Measurements from ENCODE around the gene FOXN4.

FOXN4 gene

GRCh38 chr12:109258607-109259544 lies 50.2 kb downstream of the FOXN4 start:
- H3K27ac ChIP-seq, result no peak overlapping the region
- TF ChIP-seq ZFX (IDR thresholded peaks at IDR 0.05; ENCODE audit: borderline replicate concordance), result no peak
- TF ChIP-seq CTCF (IDR thresholded peaks at IDR 0.05), result no peak

GRCh38 chr12:109258201-109258600 lies 50.9 kb downstream of the FOXN4 start:
- TF ChIP-seq ZFX (IDR thresholded peaks at IDR 0.05; ENCODE audit: borderline replicate concordance) (no peak), CTCF (IDR thresholded peaks at IDR 0.05) (no peak)

GRCh38 chr12:109256011-109256410 lies 53.1 kb downstream of the FOXN4 start:
- no peak for TF ChIP-seq CTCF (IDR thresholded peaks at IDR 0.05)
- no peak overlapping the region for H3K27ac ChIP-seq

More at GRCh38 chr12:109258201-109258600, 50.9 kb downstream of the FOXN4 start:
- no peak overlapping the region for H3K27ac ChIP-seq

- H3K27ac ChIP-seq, result no peak overlapping the region
- no peak; the same call in 1 of the 2 replicates for TF ChIP-seq CTCF (IDR thresholded peaks at IDR 0.05)
- TF ChIP-seq ZFX (IDR thresholded peaks at IDR 0.05; ENCODE audit: borderline replicate concordance), result no peak
Measured at GRCh38 chr12:109255377-109255776, 53.7 kb downstream of the FOXN4 start.

GRCh38 chr12:109253913-109254544 lies 55.1 kb downstream of the FOXN4 start:
- no peak for TF ChIP-seq ZFX (IDR thresholded peaks at IDR 0.05; ENCODE audit: borderline replicate concordance)
- no peak for TF ChIP-seq CTCF (IDR thresholded peaks at IDR 0.05)
- no peak overlapping the region for H3K27ac ChIP-seq

- H3K27ac ChIP-seq, result no peak overlapping the region
- no peak for TF ChIP-seq CTCF (IDR thresholded peaks at IDR 0.05)
- no peak for TF ChIP-seq ZFX (IDR thresholded peaks at IDR 0.05; ENCODE audit: borderline replicate concordance)
Measured at GRCh38 chr12:109252799-109253198, 56.3 kb downstream of the FOXN4 start.

GRCh38 chr12:109250523-109250922 lies 58.6 kb downstream of the FOXN4 start:
- no peak for TF ChIP-seq ZFX (IDR thresholded peaks at IDR 0.05; ENCODE audit: borderline replicate concordance)
- no peak for TF ChIP-seq CTCF (IDR thresholded peaks at IDR 0.05)
- H3K27ac ChIP-seq, result no peak overlapping the region

All from 22Rv1 (cell line).